HepG2 (cell line): Measurements from ENCODE around the gene HES1. TPM values are rescaled to one million over a fixed set of nuclear protein-coding genes. Genes with fewer than 3 reads are reported as not detected.

Experiments
- FLYWCH1 ChIP-seq: sonication (generic); formaldehyde crosslinking; IDR thresholded peaks from 2 replicates; pipeline ENCODE4 v1.8.1; 2023; ENCODE audit warnings: mild to moderate bottlenecking, missing genetic modification reagents
- KLF6 ChIP-seq: IDR thresholded peaks from 2 replicates; pipeline ENCODE4 v1.8.0; 2016; ENCODE audit warnings: missing biosample characterization, missing genetic modification reagents
- MEIS1 ChIP-seq: sonication (generic); formaldehyde crosslinking; IDR thresholded peaks from 2 replicates; pipeline ENCODE4 v1.9.0; 2021; ENCODE audit warnings: mild to moderate bottlenecking, missing genetic modification reagents, moderate library complexity, borderline replicate concordance
- PAXIP1 ChIP-seq: sonication (generic); formaldehyde crosslinking; conservative IDR thresholded peaks from 2 replicates; pipeline ENCODE4 v1.4.0; 2020; ENCODE audit warnings: mild to moderate bottlenecking, missing genetic modification reagents, moderate library complexity
- SATB2 ChIP-seq: sonication (generic); formaldehyde crosslinking; IDR thresholded peaks from 2 replicates; pipeline ENCODE4 v1.5.0; 2020; ENCODE audit warnings: missing genetic modification reagents
- SNAPC4 ChIP-seq: sonication (generic); formaldehyde crosslinking; IDR thresholded peaks from 2 replicates; pipeline ENCODE4 v1.4.0; 2020; ENCODE audit warnings: mild to moderate bottlenecking, missing genetic modification reagents
- SRF ChIP-seq: IDR thresholded peaks from 2 replicates; pipeline ENCODE4 v1.6.1; 2011; ENCODE audit warnings: mild to moderate bottlenecking, low read depth, low read length, moderate library complexity
- TOPORS ChIP-seq: sonication (generic); formaldehyde crosslinking; IDR thresholded peaks from 2 replicates; pipeline ENCODE4 v1.8.0; 2023; ENCODE audit warnings: mild to moderate bottlenecking, missing genetic modification reagents
- USF2 ChIP-seq, 2 experiments: sonication (generic) in 1 of 2; formaldehyde crosslinking in 1 of 2; IDR thresholded peaks; 2 replicates each; pipeline versions ENCODE4 v1.5.1 to v1.6.1; 2011 to 2020; ENCODE audit warnings: borderline replicate concordance in 1 of 2, low read depth in 1 of 2, low read length in 1 of 2, mild to moderate bottlenecking in 1 of 2, missing genetic modification reagents in 1 of 2, moderate library complexity in 1 of 2
- ZFP36L2 ChIP-seq: sonication (generic); formaldehyde crosslinking; IDR thresholded peaks from 2 replicates; pipeline ENCODE4 v1.4.0; 2020; ENCODE audit warnings: missing genetic modification reagents
- ZNF280D ChIP-seq: sonication (generic); formaldehyde crosslinking; IDR thresholded peaks from 2 replicates; pipeline ENCODE4 v1.5.1; 2020; ENCODE audit warnings: mild to moderate bottlenecking, missing genetic modification reagents
- ZNF432 ChIP-seq: sonication (generic); formaldehyde crosslinking; IDR thresholded peaks from 2 replicates; pipeline ENCODE4 v1.5.0; 2020; ENCODE audit warnings: missing genetic modification reagents, mild to moderate bottlenecking, borderline replicate concordance
- polyA plus RNA-seq, 8 experiments: library from polyadenylated mRNA; depleted of rRNA in 3 of 8; stranded (reverse) in 7 of 8; unstranded in 1 of 8; fragments of >200 nt; fragmentation: Illumina TruSeq in 4 of 8; extraction: Trizol in 4 of 8; gene quantifications; 2 replicates each; pipeline versions ENCODE4 v1.2.1 to v1.2.3, GENCODE V29; 2011 to 2016; ENCODE audit warnings: low read depth in 4 of 8, missing spikeins in 1 of 8, mixed read lengths in 1 of 8; ENCODE audit not compliant: insufficient read depth in 1 of 8
- total RNA-seq, 5 experiments: library from RNA; depleted of rRNA; stranded (reverse); fragments of >200 nt; fragmentation: Illumina TruSeq; extraction: Trizol; gene quantifications; 2 replicates each; pipeline ENCODE4 v1.2.3, GENCODE V29; 2016; ENCODE audit warnings: low read depth in 1 of 5

Gene HES1
- total and polyA plus RNA-seq, 2 of the 13 experiments (the other 11 are each of a cell fraction or from before 2014, with no cell fraction given), result 15.4 to 19.8 TPM

GRCh38 chr3:194101592-194102432, 34.1 kb upstream of the HES1 start (continued):
- 0 out of 2 replicates have a peak, but pooled peaks have one; percentile 3 for TF ChIP-seq SNAPC4 (CRISPR knock-in tag)
- no peak for TF ChIP-seq KLF6 (CRISPR knock-in tag)
- TF ChIP-seq ZFP36L2 (CRISPR knock-in tag), result no peak
- peak; percentile 97 for TF ChIP-seq PAXIP1 (CRISPR knock-in tag)
- no peak for TF ChIP-seq FLYWCH1 (CRISPR knock-in tag)
- no peak for TF ChIP-seq MEIS1 (CRISPR knock-in tag)
- no peak for TF ChIP-seq ZNF432 (CRISPR knock-in tag)
- peak; percentile 51; the same call in 1 of the 2 replicates for TF ChIP-seq SRF
- no peak for TF ChIP-seq ZNF280D (CRISPR knock-in tag)
- TF ChIP-seq USF2 (IDR thresholded peaks at IDR 0.05; ENCODE audit: low read depth, low read length), result no peak
- no peak for TF ChIP-seq USF2 (CRISPR knock-in tag; IDR thresholded peaks at IDR 0.05; ENCODE audit: borderline replicate concordance)
- no peak; the same call in 1 of the 2 replicates for TF ChIP-seq TOPORS (CRISPR knock-in tag)
- no peak for TF ChIP-seq SATB2 (CRISPR knock-in tag)
